Spleen (tissue), 11 donors: ENCODE data around the gene MATK. TPM values are rescaled to one million over a fixed set of nuclear protein-coding genes. Genes with fewer than 3 reads are reported as not detected.

Experiments used
- DNase-seq: peaks from one replicate; pipeline ENCODE4 v3.0.0-alpha.2; 2020
- H3K27ac ChIP-seq, 8 donors: fragments of 200-600 bp; sonication (generic) in 7 of 8; 1 replicate in 4 of 8; 2 replicates in 4 of 8; pipeline versions ENCODE4 v1.5.0 to v1.8.0; 2016 to 2021; ENCODE audit warnings: inconsistent platforms in 4 of 8, mild to moderate bottlenecking in 4 of 8, moderate library complexity in 1 of 8
- H3K27me3 ChIP-seq, 7 donors: fragments of 200-600 bp; sonication (generic) in 6 of 7; replicated peaks in 1 of 7; 1 replicate in 4 of 7; 2 replicates in 3 of 7; pipeline versions ENCODE4 v1.5.0 to v1.8.0; 2016 to 2021; ENCODE audit warnings: inconsistent platforms in 3 of 7, mild to moderate bottlenecking in 1 of 7
- H3K36me3 ChIP-seq, 6 donors: fragments of 200-600 bp; sonication (generic) in 5 of 6; 1 replicate in 4 of 6; 2 replicates in 2 of 6; pipeline versions ENCODE4 v1.5.0 to v1.8.0; 2016 to 2021; ENCODE audit warnings: inconsistent platforms in 2 of 6
- H3K4me1 ChIP-seq, 6 donors: fragments of 200-600 bp; sonication (generic) in 5 of 6; 1 replicate in 3 of 6; 2 replicates in 3 of 6; pipeline versions ENCODE4 v1.5.0 to v1.8.0; 2016 to 2021; ENCODE audit warnings: inconsistent platforms in 3 of 6
- H3K4me3 ChIP-seq, 8 donors: fragments of 200-600 bp; sonication (generic) in 7 of 8; 1 replicate in 4 of 8; 2 replicates in 4 of 8; pipeline versions ENCODE4 v1.5.0 to v1.8.0; 2016 to 2021; ENCODE audit warnings: inconsistent platforms in 4 of 8, mild to moderate bottlenecking in 4 of 8, moderate library complexity in 2 of 8
- H3K9me3 ChIP-seq, 8 donors: fragments of 200-600 bp; sonication (generic) in 7 of 8; 1 replicate in 4 of 8; 2 replicates in 4 of 8; pipeline versions ENCODE4 v1.5.0 to v1.8.0; 2016 to 2021; ENCODE audit warnings: inconsistent platforms in 4 of 8
- POLR2A ChIP-seq, 3 donors: fragments of 450-650 bp; IDR thresholded peaks; one replicate each; pipeline ENCODE4 v1.5.1; 2017; ENCODE audit warnings: antibody characterized with exemption in 3 of 3, mild to moderate bottlenecking in 1 of 3
- POLR2AphosphoS5 ChIP-seq, 3 donors: sonication (generic); formaldehyde crosslinking; IDR thresholded peaks; one replicate each; pipeline ENCODE4 v1.5.1; 2017; ENCODE audit warnings: antibody characterized with exemption in 3 of 3
- whole genome bisulfite sequencing, 5 donors: extraction: QIAGEN DNeasy Blood & Tissue Kit in 3 of 5; methylation state at CpG; one replicate each; pipeline versions ENCODE4 v1.1.5 to v1.1.7; 2013 to 2018; 5-methylcytosine and 5-hydroxymethylcytosine counted together
- intact Hi-C: fragments of 100-400 bp; cut with DNase I; formaldehyde crosslinking; loops from one replicate; pipeline ENCODE4 v1.15.0; 2023; ENCODE audit warnings: low total_unique reads
- polyA plus RNA-seq, 3 donors: library from polyadenylated mRNA; stranded (reverse); fragments of 200-250 nt; gene quantifications; one replicate each; pipeline ENCODE4 v1.2.1, GENCODE V29; 2013
- total RNA-seq, 7 donors: library from RNA; depleted of rRNA in 3 of 7; stranded (reverse); fragments of >200 nt in 3 of 7; fragmentation: NEBNext Ultra II Directional in 4 of 7; extraction: Animal tissue kit (Norgen Biotek cat#: 25700) in 4 of 7; gene quantifications; one replicate each; pipeline versions ENCODE4 v1.1.0 to v1.2.1, GENCODE V29; 2016 to 2021
- TF ChIP-seq, protein P1 (sequence below), 11 experiments: fragments of 200-600 bp in 7 of 11; fragments of 450-650 bp in 4 of 11; sonication (generic) in 4 of 11; IDR thresholded peaks in 8 of 11; conservative IDR thresholded peaks in 3 of 11; 1 replicate in 7 of 11; 2 replicates in 4 of 11; pipeline versions ENCODE4 v1.4.0 to v1.8.0; 2016 to 2021; ENCODE audit warnings: antibody characterized with exemption in 11 of 11, inconsistent platforms in 4 of 11, mild to moderate bottlenecking in 1 of 11
- donor health status: healthy with polysubstance abuse.
- donor health status: DM: no; HTN: no; CAD: no; lungs with moderate emphysema.
- donor health status: DM: no; HTN: no; CAD: no.
- donor health status: Bipolar disorder and iron deficiency.
- donor health status: healthy.
- donor health status: DM: no; HTN: no; CAD: no.
- donor health status: DM: yes; HTN: yes; CAD: no.

The MATK gene
- total and polyA plus RNA-seq, 10 donors = 8.1 to 22.6 (median 16.6) TPM

GRCh38 chr19:3774621-3775373, 11.4 kb downstream of the MATK start:
- Histone ChIP-seq H3K27ac (no peak overlapping the region), H3K4me3 (no peak overlapping the region), H3K27me3 (peaks cover 0 to 9% (median 0%) of the 10 kb centered on the region in 7 donors), H3K4me1 (no peaks in the 10 kb centered on the region), H3K36me3 (peaks cover 0 to 6% (median 2%) of the 10 kb centered on the region in 6 donors), H3K9me3 (no peaks in the 10 kb centered on the region)
- DNase-seq = no peak
- TF ChIP-seq POLR2A (IDR thresholded peaks at IDR 0.05) = no peak
- 60 to 70% (median 63%) methylated on average over 19 to 25 of the region's 25 CpGs for WGBS, 5 donors
- intact Hi-C loops = loop anchor here (10.0 kb wide), 1 partner anchor 50 kb away; no protein-coding TSS in a partner anchor

GRCh38 chr19:3773814-3774515, 12.2 kb downstream of the MATK start:
- whole genome bisulfite sequencing, 5 donors = 79 to 90% (median 83%) methylated on average over 12 of the region's 12 CpGs
- intact Hi-C loops = loop anchor here (10.0 kb wide), 1 partner anchor 51 kb away; no protein-coding TSS in a partner anchor
- peaks cover 0 to 15% (median 5%) of the 10 kb centered on the region in 6 donors for H3K36me3 ChIP-seq
- H3K27me3 ChIP-seq = peaks cover 0 to 4% (median 0%) of the 10 kb centered on the region in 7 donors
- no peak overlapping the region for H3K4me3 ChIP-seq
- no peaks in the 10 kb centered on the region for H3K4me1 ChIP-seq
- TF ChIP-seq POLR2AphosphoS5 (IDR thresholded peaks at IDR 0.05) (no peak), POLR2A (IDR thresholded peaks at IDR 0.05) (no peak)
- TF ChIP-seq, protein P1, sequence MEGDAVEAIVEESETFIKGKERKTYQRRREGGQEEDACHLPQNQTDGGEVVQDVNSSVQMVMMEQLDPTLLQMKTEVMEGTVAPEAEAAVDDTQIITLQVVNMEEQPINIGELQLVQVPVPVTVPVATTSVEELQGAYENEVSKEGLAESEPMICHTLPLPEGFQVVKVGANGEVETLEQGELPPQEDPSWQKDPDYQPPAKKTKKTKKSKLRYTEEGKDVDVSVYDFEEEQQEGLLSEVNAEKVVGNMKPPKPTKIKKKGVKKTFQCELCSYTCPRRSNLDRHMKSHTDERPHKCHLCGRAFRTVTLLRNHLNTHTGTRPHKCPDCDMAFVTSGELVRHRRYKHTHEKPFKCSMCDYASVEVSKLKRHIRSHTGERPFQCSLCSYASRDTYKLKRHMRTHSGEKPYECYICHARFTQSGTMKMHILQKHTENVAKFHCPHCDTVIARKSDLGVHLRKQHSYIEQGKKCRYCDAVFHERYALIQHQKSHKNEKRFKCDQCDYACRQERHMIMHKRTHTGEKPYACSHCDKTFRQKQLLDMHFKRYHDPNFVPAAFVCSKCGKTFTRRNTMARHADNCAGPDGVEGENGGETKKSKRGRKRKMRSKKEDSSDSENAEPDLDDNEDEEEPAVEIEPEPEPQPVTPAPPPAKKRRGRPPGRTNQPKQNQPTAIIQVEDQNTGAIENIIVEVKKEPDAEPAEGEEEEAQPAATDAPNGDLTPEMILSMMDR (IDR thresholded peaks at IDR 0.05 in 8 of 11, conservative IDR thresholded peaks at IDR 0.05 in 3 of 11) = no peak
- no peaks in the 10 kb centered on the region for H3K9me3 ChIP-seq
- DNase-seq = no peak
- H3K27ac ChIP-seq = no peak overlapping the region

DNA sequence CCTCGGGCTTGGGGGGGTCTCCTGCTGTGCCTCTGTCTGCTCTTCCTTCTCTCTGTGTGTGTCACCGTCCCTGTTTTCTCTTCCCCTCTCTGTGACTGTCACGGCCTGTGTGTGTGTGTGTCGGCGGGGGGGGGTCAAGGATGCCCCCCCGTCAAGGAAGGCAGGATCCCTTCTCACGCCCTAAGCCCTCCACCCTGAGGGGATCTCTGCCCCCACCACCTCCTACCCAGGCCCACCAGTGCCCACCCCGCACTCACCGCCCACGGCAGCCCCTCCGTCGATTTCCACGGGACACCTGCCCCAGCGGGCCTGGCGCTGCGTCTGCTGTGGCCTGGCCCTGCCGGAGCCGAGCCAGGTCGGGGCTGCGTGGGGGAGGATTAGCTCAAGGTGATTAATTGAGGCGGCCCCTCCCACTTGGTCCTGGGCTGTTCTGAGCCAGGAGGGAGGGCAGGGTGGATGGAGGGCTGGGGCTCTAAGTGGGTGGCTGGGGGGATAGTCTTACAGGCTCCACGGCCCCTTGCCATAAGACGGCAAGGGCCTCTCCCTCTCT, 14.2 kb downstream of the MATK start, which contains the start of gene RAX2:
TSS of gene RAX2 (minus strand) at position 323 of the 550 bp plus-strand sequence. CDS start 486 bp downstream, outside the sequence.
- Histone ChIP-seq H3K27ac (no peak within 1 kb of the TSS), H3K9me3 (no peaks in the 10 kb centered on the region), H3K36me3 (peaks cover 0 to 35% (median 23%) of the 10 kb centered on the region in 6 donors), H3K4me1 (peaks cover 0 to 5% (median 0%) of the 10 kb centered on the region in 6 donors), H3K4me3 (no peak within 1 kb of the TSS), H3K27me3 (no peaks in the 10 kb centered on the region)
- TF ChIP-seq POLR2AphosphoS5 (IDR thresholded peaks at IDR 0.05) = no peak
- TF ChIP-seq, protein P1 (IDR thresholded peaks at IDR 0.05 in 8 of 11, conservative IDR thresholded peaks at IDR 0.05 in 3 of 11) = no peak
- no peak for TF ChIP-seq POLR2A (IDR thresholded peaks at IDR 0.05)
- intact Hi-C loops = loop anchor here (10.0 kb wide), 1 partner anchor 53 kb away; no protein-coding TSS in a partner anchor
- DNase-seq = no peak
- 59 to 78% (median 68%) methylated on average over 21 to 23 of the region's 23 CpGs for WGBS, 5 donors

DNA sequence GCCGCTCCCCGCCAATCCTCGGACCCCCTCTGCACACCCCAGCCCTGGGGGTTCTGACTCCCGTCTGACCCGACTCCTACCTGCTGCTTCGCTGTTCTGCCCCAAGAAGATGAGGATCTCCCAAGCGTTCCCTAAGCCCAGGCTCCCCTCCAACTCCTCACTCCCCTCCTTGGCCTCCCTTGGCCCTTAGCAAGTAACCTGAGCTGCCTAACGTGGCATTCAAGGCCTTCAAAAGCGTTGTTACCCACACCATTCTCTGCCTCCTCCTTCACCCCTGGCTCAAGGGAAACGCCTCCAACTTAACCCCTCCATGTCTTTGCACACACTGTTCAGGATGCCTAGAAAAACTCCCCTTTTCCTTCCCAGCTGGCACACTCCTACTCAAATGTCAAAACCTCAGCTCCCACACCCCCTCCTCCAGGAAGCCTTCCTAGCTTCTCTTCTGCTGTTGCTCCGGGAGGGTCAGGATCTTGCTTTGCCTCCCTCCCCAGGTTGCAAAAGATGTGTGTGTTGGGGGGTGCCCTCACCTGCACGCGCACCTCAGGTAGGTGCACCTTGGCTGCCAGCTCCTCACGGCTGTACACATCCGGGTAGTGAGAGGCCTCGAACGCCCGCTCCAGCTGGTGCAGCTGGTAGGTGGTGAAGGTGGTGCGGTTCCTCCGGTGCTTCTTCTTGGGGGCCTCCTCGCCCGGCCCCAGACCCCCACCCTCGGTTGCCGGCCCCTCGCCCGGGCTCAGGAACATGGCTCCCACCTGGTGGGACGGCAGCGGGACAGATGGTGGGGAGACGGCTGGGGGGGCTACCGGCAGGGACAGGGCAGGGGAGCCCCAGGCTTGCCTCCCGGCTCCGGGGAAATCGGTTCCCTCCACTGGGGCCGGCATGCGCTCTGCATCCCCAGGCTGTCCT, 14.9 kb downstream of the MATK start:
- no peak for TF ChIP-seq POLR2AphosphoS5 (IDR thresholded peaks at IDR 0.05)
- no peak for TF ChIP-seq POLR2A (IDR thresholded peaks at IDR 0.05)
- TF ChIP-seq, protein P1 (IDR thresholded peaks at IDR 0.05 in 8 of 11, conservative IDR thresholded peaks at IDR 0.05 in 3 of 11) = no peak
- no peak overlapping the region for H3K27ac ChIP-seq
- H3K9me3 ChIP-seq = no peaks in the 10 kb centered on the region
- H3K36me3 ChIP-seq = peaks cover 0 to 42% (median 31%) of the 10 kb centered on the region in 6 donors
- H3K4me3 ChIP-seq = no peak overlapping the region
- no peak for DNase-seq
- intact Hi-C loops = loop anchor here (10.0 kb wide), 1 partner anchor 54 kb away; no protein-coding TSS in a partner anchor
- WGBS, 5 donors = 84 to 92% (median 86%) methylated on average over 31 to 35 of the region's 35 CpGs
- H3K4me1 ChIP-seq = peaks cover 0 to 12% (median 2%) of the 10 kb centered on the region in 6 donors
- no peaks in the 10 kb centered on the region for H3K27me3 ChIP-seq
